Lower lobe of right lung (tissue), 2 donors: ENCODE data around the gene MAPKAPK3. TPM values are rescaled to one million over a fixed set of nuclear protein-coding genes. Genes with fewer than 3 reads are reported as not detected.

Source experiments
- ATAC-seq, 2 donors: fragments of 200-7000 bp; cut with Tn5 transposase; one replicate each; pipeline ENCODE4 v1.9.1; 2020 to 2022; ENCODE audit warnings: mild to moderate bottlenecking in 2 of 2, moderate library complexity in 2 of 2
- DNase-seq: peaks from one replicate; pipeline ENCODE4 v3.0.0-alpha.2; 2020
- H3K27ac ChIP-seq: fragments of 200-600 bp; one replicate; pipeline ENCODE4 v1.8.0; 2022
- H3K27me3 ChIP-seq: fragments of 200-600 bp; one replicate; pipeline ENCODE4 v1.8.0; 2022; ENCODE audit warnings: low read depth
- H3K36me3 ChIP-seq: fragments of 200-600 bp; one replicate; pipeline ENCODE4 v1.8.0; 2022; ENCODE audit warnings: mild to moderate bottlenecking
- H3K4me1 ChIP-seq: fragments of 200-600 bp; one replicate; pipeline ENCODE4 v1.8.0; 2022
- H3K4me3 ChIP-seq: fragments of 200-600 bp; one replicate; pipeline ENCODE4 v1.8.0; 2022; ENCODE audit warnings: mild to moderate bottlenecking
- H3K9me3 ChIP-seq: fragments of 200-600 bp; one replicate; pipeline ENCODE4 v1.8.0; 2022
- intact Hi-C: fragments of 100-400 bp; cut with DNase I; formaldehyde crosslinking; loops from one replicate; pipeline ENCODE4 v1.11.0; 2022
- total RNA-seq: library from RNA; stranded (reverse); fragmentation: NEBNext Ultra II Directional; extraction: Animal tissue kit (Norgen Biotek cat#: 25700); gene quantifications from one replicate; pipeline ENCODE4 v1.2.1, GENCODE V29; 2021
- TF ChIP-seq, protein P1 (sequence below): fragments of 200-600 bp; IDR thresholded peaks from one replicate; pipeline ENCODE4 v1.8.0; 2022; ENCODE audit warnings: antibody characterized with exemption, mild to moderate bottlenecking
- donor health status: DM: no; HTN: yes; CAD: no; lungs with severe emphysema.

Gene MAPKAPK3
- total RNA-seq, 1 donor from 2014 or later: 68.6 TPM

DNA sequence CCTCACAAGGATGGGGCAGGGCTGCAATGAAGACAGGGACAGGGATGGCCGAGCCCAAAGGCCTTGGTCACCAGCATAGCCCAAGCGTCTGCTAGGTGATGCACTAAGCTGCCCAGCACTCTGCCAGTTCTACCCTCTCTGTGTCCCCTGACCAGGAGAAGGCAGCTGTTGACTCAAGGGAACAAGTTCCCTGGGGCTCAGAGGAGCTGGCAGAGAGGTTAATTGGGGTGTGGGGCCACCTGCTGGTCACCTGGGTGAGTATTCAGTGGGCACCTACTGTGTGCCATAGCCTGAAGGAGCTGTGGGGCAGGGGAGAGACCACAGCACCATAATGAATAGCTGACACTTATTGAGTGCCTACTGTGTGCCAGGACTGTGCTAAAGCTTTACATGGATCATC lies 35.8 kb downstream of the MAPKAPK3 start:
- peak; percentile 73 to 78 for ATAC-seq
- Histone ChIP-seq H3K27ac (no peak overlapping the region), H3K36me3 (peaks cover 17% of the 10 kb centered on the region), H3K4me1 (no peaks in the 10 kb centered on the region), H3K4me3 (no peak overlapping the region), H3K27me3 (no peaks in the 10 kb centered on the region), H3K9me3 (no peaks in the 10 kb centered on the region)
- DNase-seq: no peak
- TF ChIP-seq, protein P1, sequence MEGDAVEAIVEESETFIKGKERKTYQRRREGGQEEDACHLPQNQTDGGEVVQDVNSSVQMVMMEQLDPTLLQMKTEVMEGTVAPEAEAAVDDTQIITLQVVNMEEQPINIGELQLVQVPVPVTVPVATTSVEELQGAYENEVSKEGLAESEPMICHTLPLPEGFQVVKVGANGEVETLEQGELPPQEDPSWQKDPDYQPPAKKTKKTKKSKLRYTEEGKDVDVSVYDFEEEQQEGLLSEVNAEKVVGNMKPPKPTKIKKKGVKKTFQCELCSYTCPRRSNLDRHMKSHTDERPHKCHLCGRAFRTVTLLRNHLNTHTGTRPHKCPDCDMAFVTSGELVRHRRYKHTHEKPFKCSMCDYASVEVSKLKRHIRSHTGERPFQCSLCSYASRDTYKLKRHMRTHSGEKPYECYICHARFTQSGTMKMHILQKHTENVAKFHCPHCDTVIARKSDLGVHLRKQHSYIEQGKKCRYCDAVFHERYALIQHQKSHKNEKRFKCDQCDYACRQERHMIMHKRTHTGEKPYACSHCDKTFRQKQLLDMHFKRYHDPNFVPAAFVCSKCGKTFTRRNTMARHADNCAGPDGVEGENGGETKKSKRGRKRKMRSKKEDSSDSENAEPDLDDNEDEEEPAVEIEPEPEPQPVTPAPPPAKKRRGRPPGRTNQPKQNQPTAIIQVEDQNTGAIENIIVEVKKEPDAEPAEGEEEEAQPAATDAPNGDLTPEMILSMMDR: peak; percentile 51
- intact Hi-C loops: no loop called here

DNA sequence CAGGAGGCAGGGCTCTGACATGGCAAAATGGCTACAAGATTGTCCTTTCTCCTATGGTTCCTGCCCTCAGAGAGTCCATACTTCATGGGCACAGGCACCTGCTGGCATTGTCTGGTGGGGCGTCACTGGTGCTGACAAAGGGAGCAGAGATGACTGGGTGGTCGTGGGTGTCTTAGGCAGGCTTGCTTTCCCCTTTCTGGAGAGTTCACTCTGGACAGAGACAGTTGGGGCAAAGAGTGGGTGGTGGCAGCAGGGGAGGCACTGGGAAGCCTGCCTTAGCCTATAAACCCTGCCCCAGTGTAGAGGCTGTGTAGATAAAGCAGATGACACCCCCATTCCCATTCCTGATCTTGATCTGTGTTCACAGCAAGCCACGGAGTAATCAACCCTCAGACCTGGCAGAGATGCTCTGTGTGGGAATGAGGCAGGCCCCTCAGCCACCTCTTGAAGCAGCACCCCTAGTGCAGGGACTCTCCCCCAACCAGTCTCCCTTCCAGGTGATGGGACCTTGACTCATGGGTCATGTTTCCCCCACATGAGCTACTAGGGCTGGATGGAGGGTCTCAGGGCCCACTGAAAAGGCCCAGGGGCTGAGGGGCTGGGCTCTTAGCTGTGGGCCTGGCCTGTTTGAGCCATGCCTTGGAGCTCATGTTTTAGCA lies 37.1 kb downstream of the MAPKAPK3 start:
- Histone ChIP-seq H3K36me3 (peaks cover 3% of the 10 kb centered on the region), H3K27me3 (no peaks in the 10 kb centered on the region), H3K4me3 (no peak overlapping the region), H3K9me3 (no peaks in the 10 kb centered on the region), H3K27ac (no peak overlapping the region), H3K4me1 (no peaks in the 10 kb centered on the region)
- intact Hi-C loops: no loop called here
- TF ChIP-seq, protein P1: no peak
- DNase-seq (no peak), ATAC-seq (no peak)

DNA sequence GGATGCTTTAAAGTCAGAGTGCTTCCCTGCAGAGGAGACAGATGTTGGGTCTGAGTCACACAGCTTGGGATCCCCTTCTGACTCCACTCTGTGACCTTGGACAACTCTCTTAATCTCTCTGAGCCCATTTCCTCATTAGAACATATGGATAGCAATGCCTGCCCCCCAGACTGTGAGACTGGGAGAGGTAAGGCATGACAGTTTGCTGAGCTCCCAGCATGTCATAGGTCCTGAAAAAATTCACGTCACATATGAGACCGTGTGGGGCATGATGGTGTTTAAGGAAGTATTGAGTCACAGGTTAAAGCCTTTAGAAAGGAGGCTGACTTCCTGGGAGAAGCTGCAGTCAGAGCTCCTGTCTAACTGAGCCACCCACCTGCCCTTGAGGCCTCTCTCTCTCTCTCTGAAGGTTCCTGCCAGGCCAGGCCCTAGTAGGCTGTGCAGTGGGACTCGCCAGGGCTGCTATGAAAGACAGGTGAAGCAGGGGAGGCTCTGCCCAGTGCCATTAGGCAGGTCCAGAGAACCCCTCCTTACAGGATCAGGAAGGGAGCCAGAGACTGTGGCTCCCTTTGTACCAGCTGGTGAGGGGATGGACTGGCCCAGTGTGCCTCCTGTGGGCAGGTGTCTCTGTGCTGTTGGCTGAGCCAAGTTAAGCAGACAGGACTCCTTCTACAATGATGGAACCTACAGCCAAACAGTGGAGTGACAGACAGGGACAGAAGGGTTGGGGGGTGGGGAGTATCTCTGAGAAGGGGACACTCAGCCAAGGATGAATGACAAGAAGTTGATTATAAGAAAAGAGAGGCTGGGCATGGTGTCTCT lies 38.3 kb downstream of the MAPKAPK3 start:
- no peak for DNase-seq
- Histone ChIP-seq H3K4me1 (no peaks in the 10 kb centered on the region), H3K4me3 (no peak overlapping the region), H3K9me3 (no peaks in the 10 kb centered on the region), H3K27ac (no peak overlapping the region), H3K27me3 (no peaks in the 10 kb centered on the region), H3K36me3 (no peaks in the 10 kb centered on the region)
- no peak for ATAC-seq
- TF ChIP-seq, protein P1: no peak
- intact Hi-C loops: no loop called here

DNA sequence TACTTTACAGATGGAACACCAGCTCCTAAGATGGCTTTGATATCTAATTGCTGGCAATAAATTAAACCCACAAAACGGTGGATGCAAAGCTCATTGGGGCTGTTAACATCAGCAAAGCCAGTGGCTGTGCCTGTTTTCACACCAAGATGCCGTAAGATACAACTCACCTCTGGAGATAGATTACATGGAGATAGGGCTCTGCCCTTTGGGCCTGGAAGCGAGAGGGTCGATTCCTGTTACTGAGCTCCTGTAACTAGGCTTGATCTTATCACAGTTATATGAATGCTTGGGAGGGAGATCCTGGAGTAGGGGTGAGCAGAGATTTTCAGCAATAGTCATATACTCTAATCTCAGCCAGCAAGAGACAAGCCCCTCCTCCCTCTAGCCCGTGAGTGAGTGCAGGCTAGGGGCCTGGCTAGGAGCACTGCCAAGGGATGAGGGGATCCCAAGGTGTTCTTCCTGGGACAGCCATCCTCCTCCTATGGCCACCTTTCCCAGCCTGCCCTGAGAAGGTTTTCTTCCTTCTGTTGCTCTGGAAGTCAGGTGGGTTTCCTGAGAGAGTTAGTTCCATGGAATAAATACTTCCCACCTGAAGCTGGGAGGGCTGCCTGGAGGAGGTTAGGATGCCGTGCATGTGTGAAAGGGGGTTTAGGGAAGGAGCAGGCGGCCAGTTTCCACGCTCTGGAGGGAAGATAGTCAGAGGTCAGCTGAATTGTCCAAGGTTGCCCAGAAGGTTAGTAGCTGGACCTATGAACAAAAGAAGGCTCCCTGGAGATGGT lies 39.7 kb downstream of the MAPKAPK3 start:
- intact Hi-C loops: no loop called here
- Histone ChIP-seq H3K4me1 (no peaks in the 10 kb centered on the region), H3K4me3 (no peak overlapping the region), H3K36me3 (no peaks in the 10 kb centered on the region), H3K9me3 (no peaks in the 10 kb centered on the region), H3K27ac (no peak overlapping the region), H3K27me3 (no peaks in the 10 kb centered on the region)
- DNase-seq (no peak), ATAC-seq (no peak)
- TF ChIP-seq, protein P1: no peak

DNA sequence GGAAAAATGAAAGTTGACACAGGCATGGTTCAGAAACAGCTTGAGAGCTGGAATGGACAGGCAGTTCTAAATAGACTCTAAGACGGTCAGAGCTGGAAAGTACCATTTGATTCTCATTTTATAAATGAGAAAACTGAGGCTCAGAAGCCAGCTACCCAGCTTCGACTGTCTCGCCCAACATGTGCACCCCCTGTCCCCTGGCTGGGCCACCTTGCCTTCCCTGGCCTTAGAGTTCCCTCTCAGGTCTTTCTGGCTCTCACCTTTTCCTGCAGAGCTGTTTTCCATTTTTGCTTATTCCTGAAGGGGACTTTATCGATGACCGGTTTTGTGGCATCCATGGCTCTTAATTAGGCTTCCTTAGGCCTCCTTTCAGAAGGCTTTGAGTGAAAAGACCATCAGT lies 40.5 kb downstream of the MAPKAPK3 start:
- H3K4me3 ChIP-seq: no peak overlapping the region
- DNase-seq (no peak), ATAC-seq (no peak)
- no peaks in the 10 kb centered on the region for H3K36me3 ChIP-seq
- TF ChIP-seq, protein P1: no peak
- H3K27ac ChIP-seq: no peak overlapping the region
- H3K9me3 ChIP-seq: no peaks in the 10 kb centered on the region
- H3K27me3 ChIP-seq: no peaks in the 10 kb centered on the region
- H3K4me1 ChIP-seq: no peaks in the 10 kb centered on the region
- intact Hi-C loops: no loop called here
